GM19193 (cell line): ENCODE measurements around the gene OAF.

Experiments
- POLR2A ChIP-seq: IDR thresholded peaks from 4 replicates; pipeline ENCODE4 v1.6.1; 2011; ENCODE audit not compliant: insufficient read depth, insufficient read length; ENCODE audit errors: extremely low read depth

The OAF gene

GRCh38 chr11:120181376-120181975 is 29.4 kb upstream of the OAF start:
- no peak for TF ChIP-seq POLR2A

- no peak for TF ChIP-seq POLR2A
These were observed 28.5 kb upstream of the OAF start for GRCh38 chr11:120182372-120182771.

GRCh38 chr11:120182790-120183491 is 27.9 kb upstream of the OAF start:
- no peak for TF ChIP-seq POLR2A

GRCh38 chr11:120183701-120184141 is 27.1 kb upstream of the OAF start:
- TF ChIP-seq POLR2A, result no peak

- TF ChIP-seq POLR2A, result no peak
These were observed 26.4 kb upstream of the OAF start for GRCh38 chr11:120184371-120184945.

- TF ChIP-seq POLR2A, result no peak
These were observed 25.7 kb upstream of the OAF start for GRCh38 chr11:120184946-120185705.

GRCh38 chr11:120185706-120186455 is 25.0 kb upstream of the OAF start:
- TF ChIP-seq POLR2A, result no peak

- no peak for TF ChIP-seq POLR2A
These were observed 24.4 kb upstream of the OAF start for GRCh38 chr11:120186456-120186773.

GRCh38 chr11:120186774-120187591 is 23.8 kb upstream of the OAF start:
- no peak for TF ChIP-seq POLR2A

GRCh38 chr11:120188371-120188770 is 22.5 kb upstream of the OAF start:
- no peak for TF ChIP-seq POLR2A

GRCh38 chr11:120188811-120189455 is 21.9 kb upstream of the OAF start:
- TF ChIP-seq POLR2A, result no peak

GRCh38 chr11:120191058-120191457 is 19.8 kb upstream of the OAF start:
- TF ChIP-seq POLR2A, result no peak

GRCh38 chr11:120192831-120193625 is 17.8 kb upstream of the OAF start:
- TF ChIP-seq POLR2A, result no peak
